Measurements from ENCODE around the gene CACNA2D1. TPM values are rescaled to one million over a fixed set of nuclear protein-coding genes. Genes with fewer than 3 reads are reported as not detected.
"Not testable (repeated sequence)": the region's sequence is repeated elsewhere in the genome, so short reads cannot be mapped to it uniquely, and the experiment has no call there.

Gene CACNA2D1
- total RNA-seq, 1 donor from 2014 or later, result not detected

DNA sequence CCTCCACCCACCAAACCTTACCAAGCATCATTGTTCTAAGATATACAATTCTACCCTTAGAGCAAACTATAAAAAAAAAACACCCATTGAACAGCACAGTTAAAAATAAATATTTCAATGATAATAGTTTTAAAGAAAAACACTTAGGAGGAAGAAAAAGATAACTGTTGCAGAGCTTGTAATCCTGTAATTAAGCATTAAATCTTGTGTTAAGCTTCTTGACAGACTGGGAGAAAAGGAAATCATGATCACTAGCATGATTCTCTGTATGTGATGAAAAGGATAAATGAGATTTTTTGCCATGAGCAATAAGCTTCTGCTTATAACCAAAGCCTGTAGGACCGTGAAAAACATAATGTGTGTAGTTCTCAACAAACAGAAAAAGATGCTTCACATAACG, 289.8 kb downstream of the CACNA2D1 start:
- no peak for DNase-seq
- intact Hi-C loops (cut with micrococcal nuclease), result no loop called here
- H3K36me3 Mint-ChIP-seq (ENCODE audit: low read depth), result no peaks in the 10 kb centered on the region

DNA sequence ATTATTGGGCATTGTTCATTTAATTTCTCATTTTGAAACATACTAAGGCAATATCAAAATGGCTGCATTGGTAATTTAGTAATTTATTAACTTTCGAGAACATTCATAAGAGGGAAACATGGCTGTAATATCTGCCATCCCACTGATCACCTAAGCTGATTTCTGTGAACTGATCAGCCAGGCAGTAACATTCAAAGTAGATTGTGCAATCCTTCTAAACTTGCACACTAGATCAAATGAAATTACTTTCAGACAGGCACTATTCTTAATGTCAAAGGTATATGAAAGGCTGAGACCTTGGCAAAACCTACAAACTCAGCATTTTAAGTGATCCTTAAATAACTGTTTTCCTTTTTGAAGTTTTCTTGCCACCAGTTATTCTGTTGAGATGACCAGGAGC, 290.7 kb downstream of the CACNA2D1 start:
- H3K9me3 Mint-ChIP-seq, result no peaks in the 10 kb centered on the region
- intact Hi-C loops (cut with micrococcal nuclease), result no loop called here
- DNase-seq, result no peak
- H3K4me3 Mint-ChIP-seq, result no peak overlapping the region
- no peaks in the 10 kb centered on the region for H3K27me3 Mint-ChIP-seq
- no peaks in the 10 kb centered on the region for H3K4me1 Mint-ChIP-seq
- no peaks in the 10 kb centered on the region for H3K36me3 Mint-ChIP-seq (ENCODE audit: low read depth)
- no peak overlapping the region for H3K27ac Mint-ChIP-seq

More for the DNA sequence above, 289.8 kb downstream of the CACNA2D1 start:
- Mint-ChIP-seq H3K4me1 (no peaks in the 10 kb centered on the region), H3K27ac (no peak overlapping the region), H3K9me3 (no peaks in the 10 kb centered on the region), H3K4me3 (no peak overlapping the region), H3K27me3 (no peaks in the 10 kb centered on the region)

DNA sequence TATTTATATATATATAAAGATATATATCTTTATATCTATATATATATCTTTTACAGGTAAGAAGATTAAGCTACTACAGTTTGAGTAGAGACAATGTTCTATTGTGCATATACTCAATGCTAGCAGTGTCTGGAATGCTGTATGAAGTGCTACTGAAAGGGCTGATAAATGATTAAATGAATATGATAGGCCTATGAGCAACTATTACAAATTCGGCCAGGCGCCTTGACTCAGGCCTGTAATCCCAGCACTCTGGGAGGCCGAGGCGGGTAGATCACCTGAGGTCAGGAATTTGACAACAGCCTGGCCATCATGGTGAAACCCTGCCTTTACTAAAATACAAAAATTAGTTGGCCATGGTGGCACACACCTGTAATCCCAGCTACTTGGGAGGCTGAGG, 297.1 kb downstream of the CACNA2D1 start:
- Mint-ChIP-seq H3K27me3 (no peaks in the 10 kb centered on the region), H3K36me3 (ENCODE audit: low read depth) (no peaks in the 10 kb centered on the region), H3K4me1 (no peaks in the 10 kb centered on the region), H3K4me3 (no peak overlapping the region), H3K27ac (no peak overlapping the region), H3K9me3 (no peaks in the 10 kb centered on the region)
- intact Hi-C loops (cut with micrococcal nuclease), result no loop called here
- DNase-seq, result no peak

- no peaks in the 10 kb centered on the region for H3K9me3 Mint-ChIP-seq
- no peaks in the 10 kb centered on the region for H3K4me1 Mint-ChIP-seq
- DNase-seq, result no peak
- H3K27ac Mint-ChIP-seq, result no peak overlapping the region
- H3K36me3 Mint-ChIP-seq (ENCODE audit: low read depth), result no peaks in the 10 kb centered on the region
- H3K27me3 Mint-ChIP-seq, result no peaks in the 10 kb centered on the region
- H3K4me3 Mint-ChIP-seq, result no peak overlapping the region
- intact Hi-C loops (cut with micrococcal nuclease), result no loop called here
These were observed 301.2 kb downstream of the CACNA2D1 start for GRCh38 chr7:82142263-82142864.

- H3K27ac Mint-ChIP-seq, result no peak overlapping the region
- no peaks in the 10 kb centered on the region for H3K27me3 Mint-ChIP-seq
- H3K4me3 Mint-ChIP-seq, result no peak overlapping the region
- intact Hi-C loops (cut with micrococcal nuclease), result no loop called here
- H3K9me3 Mint-ChIP-seq, result no peaks in the 10 kb centered on the region
- no peak for DNase-seq
- no peaks in the 10 kb centered on the region for H3K36me3 Mint-ChIP-seq (ENCODE audit: low read depth)
- no peaks in the 10 kb centered on the region for H3K4me1 Mint-ChIP-seq
These were observed 302.1 kb downstream of the CACNA2D1 start for GRCh38 chr7:82141427-82141826.

GRCh38 chr7:82140608-82141007, 303.0 kb downstream of the CACNA2D1 start:
- not testable (repeated sequence) for DNase-seq, H3K4me1 Mint-ChIP-seq

DNA sequence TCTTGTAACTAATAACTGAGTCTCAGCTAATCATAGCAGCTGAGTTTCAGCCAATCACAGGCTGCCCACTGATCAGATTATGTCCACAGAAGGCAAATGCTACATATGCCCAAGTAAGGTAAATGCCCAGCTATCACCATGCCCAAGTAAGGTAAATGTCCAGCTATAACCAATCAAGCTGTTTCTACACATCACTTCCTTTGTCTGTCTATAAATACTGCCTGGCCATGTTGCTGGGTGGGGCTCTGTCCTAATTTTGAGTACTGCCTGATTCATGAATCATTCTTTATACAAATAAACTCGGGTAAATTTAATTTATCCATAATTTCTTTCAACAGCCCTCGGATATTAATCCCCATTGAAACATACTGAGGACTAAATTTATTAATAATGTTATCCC, 312.4 kb downstream of the CACNA2D1 start:
- intact Hi-C loops (cut with micrococcal nuclease), result no loop called here
- no peaks in the 10 kb centered on the region for H3K27me3 Mint-ChIP-seq
- no peak for DNase-seq

More at GRCh38 chr7:82140608-82141007, 303.0 kb downstream of the CACNA2D1 start:
- H3K9me3 Mint-ChIP-seq; H3K27me3 Mint-ChIP-seq; H3K4me3 Mint-ChIP-seq; H3K27ac Mint-ChIP-seq; H3K36me3 Mint-ChIP-seq (ENCODE audit: low read depth); intact Hi-C loops (cut with micrococcal nuclease): not testable (repeated sequence)

GRCh38 chr7:82129091-82129490, 314.5 kb downstream of the CACNA2D1 start:
- H3K9me3 Mint-ChIP-seq, result no peaks in the 10 kb centered on the region
- H3K27me3 Mint-ChIP-seq, result no peaks in the 10 kb centered on the region
- H3K4me1 Mint-ChIP-seq, result no peaks in the 10 kb centered on the region
- DNase-seq, result no peak
- intact Hi-C loops (cut with micrococcal nuclease), result no loop called here
- no peaks in the 10 kb centered on the region for H3K36me3 Mint-ChIP-seq (ENCODE audit: low read depth)
- no peak overlapping the region for H3K27ac Mint-ChIP-seq
- H3K4me3 Mint-ChIP-seq, result no peak overlapping the region

More for the DNA sequence above, 312.4 kb downstream of the CACNA2D1 start:
- no peaks in the 10 kb centered on the region for H3K4me1 Mint-ChIP-seq
- no peak overlapping the region for H3K4me3 Mint-ChIP-seq
- H3K27ac Mint-ChIP-seq, result no peak overlapping the region
- no peaks in the 10 kb centered on the region for H3K36me3 Mint-ChIP-seq (ENCODE audit: low read depth)
- no peaks in the 10 kb centered on the region for H3K9me3 Mint-ChIP-seq

DNA sequence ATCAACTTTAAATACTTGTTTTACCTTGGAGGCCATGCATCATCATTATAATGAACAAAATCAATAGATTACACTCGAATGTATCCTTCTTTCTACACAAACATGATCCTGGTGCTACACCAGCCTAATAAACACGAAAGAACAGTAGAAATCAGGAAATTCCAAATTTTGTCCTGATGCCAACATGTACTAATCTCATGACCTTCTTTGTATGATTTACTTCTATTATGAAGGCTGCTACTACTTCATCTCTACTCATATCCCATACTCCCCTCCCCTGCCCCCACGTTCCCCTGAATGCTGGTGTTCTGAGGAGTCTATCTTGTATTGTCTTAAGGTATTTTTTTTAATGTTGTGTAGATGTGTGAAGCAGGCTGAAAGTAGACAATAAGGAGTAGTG, 315.0 kb downstream of the CACNA2D1 start:
- Mint-ChIP-seq H3K9me3 (no peaks in the 10 kb centered on the region), H3K27ac (no peak overlapping the region), H3K36me3 (ENCODE audit: low read depth) (no peaks in the 10 kb centered on the region), H3K27me3 (no peaks in the 10 kb centered on the region), H3K4me3 (no peak overlapping the region), H3K4me1 (no peaks in the 10 kb centered on the region)
- intact Hi-C loops (cut with micrococcal nuclease), result no loop called here
- DNase-seq, result no peak

DNA sequence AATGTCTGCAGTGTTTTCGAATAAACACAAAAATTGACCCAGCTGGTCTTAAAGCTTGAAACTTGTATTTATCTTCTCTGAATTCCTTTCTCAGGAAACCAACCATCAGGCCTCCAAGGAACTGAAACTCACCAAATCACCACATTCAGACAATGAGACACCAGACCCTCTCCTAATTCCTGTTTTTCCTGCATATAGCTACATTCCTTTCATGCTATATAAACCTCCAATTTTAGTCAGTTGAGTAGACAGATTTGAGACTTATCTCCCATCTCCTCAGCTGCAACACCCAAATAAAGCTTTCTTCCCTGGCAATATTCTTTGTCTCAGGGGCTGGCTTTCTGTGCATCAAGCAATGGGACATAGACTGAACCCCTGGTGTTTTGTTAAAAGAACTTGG, 317.0 kb downstream of the CACNA2D1 start:
- Mint-ChIP-seq H3K4me3 (no peak overlapping the region), H3K36me3 (ENCODE audit: low read depth) (no peaks in the 10 kb centered on the region), H3K4me1 (no peaks in the 10 kb centered on the region), H3K27ac (no peak overlapping the region), H3K27me3 (no peaks in the 10 kb centered on the region), H3K9me3 (no peaks in the 10 kb centered on the region)
- intact Hi-C loops (cut with micrococcal nuclease), result no loop called here
- DNase-seq, result no peak

GRCh38 chr7:82124445-82124844, 319.1 kb downstream of the CACNA2D1 start:
- no peak overlapping the region for H3K27ac Mint-ChIP-seq
- H3K9me3 Mint-ChIP-seq, result no peaks in the 10 kb centered on the region
- no peaks in the 10 kb centered on the region for H3K4me1 Mint-ChIP-seq
- H3K36me3 Mint-ChIP-seq (ENCODE audit: low read depth), result no peaks in the 10 kb centered on the region
- no peak for DNase-seq
- intact Hi-C loops (cut with micrococcal nuclease), result no loop called here
- no peak overlapping the region for H3K4me3 Mint-ChIP-seq
- no peaks in the 10 kb centered on the region for H3K27me3 Mint-ChIP-seq

DNA sequence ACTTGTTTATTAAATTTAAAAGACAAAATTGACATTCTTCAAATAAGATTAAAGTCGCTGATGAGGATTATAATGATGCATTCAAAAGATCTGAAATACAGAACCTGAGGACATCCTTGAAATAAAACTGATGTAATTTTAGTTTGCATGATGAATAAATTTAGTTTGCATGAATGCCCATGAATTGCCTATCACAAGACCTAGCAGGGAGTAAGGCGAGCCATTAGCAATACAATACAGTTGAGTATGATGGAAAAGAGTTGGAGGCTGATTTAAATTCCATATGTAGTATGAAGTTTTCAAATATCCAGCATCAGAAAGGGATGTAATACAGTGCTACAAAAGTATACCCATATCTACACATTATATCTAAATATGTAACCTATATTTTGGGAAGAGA, 321.3 kb downstream of the CACNA2D1 start:
- Mint-ChIP-seq H3K36me3 (ENCODE audit: low read depth) (no peaks in the 10 kb centered on the region), H3K9me3 (no peaks in the 10 kb centered on the region), H3K4me3 (no peak overlapping the region), H3K27ac (no peak overlapping the region), H3K4me1 (no peaks in the 10 kb centered on the region), H3K27me3 (no peaks in the 10 kb centered on the region)
- intact Hi-C loops (cut with micrococcal nuclease), result no loop called here
- no peak for DNase-seq

GRCh38 chr7:82114237-82114636, 329.3 kb downstream of the CACNA2D1 start:
- intact Hi-C loops (cut with micrococcal nuclease), result no loop called here
- no peak overlapping the region for H3K4me3 Mint-ChIP-seq
- H3K9me3 Mint-ChIP-seq, result no peaks in the 10 kb centered on the region
- no peaks in the 10 kb centered on the region for H3K36me3 Mint-ChIP-seq (ENCODE audit: low read depth)
- no peak overlapping the region for H3K27ac Mint-ChIP-seq
- no peak for DNase-seq
- H3K4me1 Mint-ChIP-seq, result no peaks in the 10 kb centered on the region
- no peaks in the 10 kb centered on the region for H3K27me3 Mint-ChIP-seq

DNA sequence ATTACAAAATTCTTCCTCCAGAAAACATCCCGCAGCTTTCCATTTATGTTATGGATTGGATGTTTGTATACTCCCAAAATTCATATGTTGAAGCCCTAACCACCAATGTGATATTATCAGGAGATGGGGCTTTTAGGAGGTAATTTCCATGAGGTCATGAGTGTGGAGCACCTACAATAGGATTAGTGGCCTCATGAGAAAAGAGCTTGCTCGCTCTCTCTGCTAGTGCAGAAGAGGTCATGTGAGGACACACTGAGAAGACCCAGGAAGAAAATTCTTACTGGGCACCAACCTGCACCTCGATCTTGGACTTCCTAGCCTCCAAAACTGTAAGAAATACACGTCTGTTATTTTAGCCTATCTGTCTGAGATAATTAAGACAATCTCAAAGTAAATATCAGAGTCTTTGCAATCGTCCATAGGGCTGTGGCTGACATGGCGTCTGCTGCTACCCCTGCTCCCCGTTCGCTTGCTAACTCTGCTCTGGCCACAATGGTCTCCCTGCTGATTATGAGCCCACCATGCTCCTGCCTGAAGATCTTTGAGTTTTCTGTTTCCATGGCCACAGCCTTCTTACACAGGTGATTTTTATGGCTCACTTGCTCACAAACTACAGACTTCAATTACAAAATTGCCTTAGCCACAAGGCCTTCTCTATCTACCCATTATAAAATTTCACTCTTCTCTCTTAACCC, 333.3 kb downstream of the CACNA2D1 start:
- Mint-ChIP-seq H3K36me3 (ENCODE audit: low read depth) (no peaks in the 10 kb centered on the region), H3K4me3 (no peak overlapping the region), H3K9me3 (no peaks in the 10 kb centered on the region), H3K4me1 (no peaks in the 10 kb centered on the region), H3K27me3 (no peaks in the 10 kb centered on the region), H3K27ac (no peak overlapping the region)
- intact Hi-C loops (cut with micrococcal nuclease), result no loop called here
- DNase-seq, result no peak

GRCh38 chr7:82109288-82109687, 334.3 kb downstream of the CACNA2D1 start:
- intact Hi-C loops (cut with micrococcal nuclease), result no loop called here
- H3K27ac Mint-ChIP-seq, result no peak overlapping the region
- H3K4me3 Mint-ChIP-seq, result no peak overlapping the region
- H3K9me3 Mint-ChIP-seq, result no peaks in the 10 kb centered on the region
- no peaks in the 10 kb centered on the region for H3K4me1 Mint-ChIP-seq
- no peak for DNase-seq
- H3K36me3 Mint-ChIP-seq (ENCODE audit: low read depth), result no peaks in the 10 kb centered on the region
- no peaks in the 10 kb centered on the region for H3K27me3 Mint-ChIP-seq
